HG03103 (cell line): ENCODE results near the gene C11orf71.

Experiments
- ATAC-seq: cut with Tn5 transposase; IDR thresholded peaks from one replicate; pipeline ENCODE4 v1.9.1; 2021; ENCODE audit warnings: low read depth; ENCODE audit not compliant: unreplicated experiment

C11orf71 gene

GRCh38 chr11:114400915-114401223 is 558 bp upstream of the C11orf71 start:
- no peak for ATAC-seq

GRCh38 chr11:114399490-114400215 is 658 bp downstream of the C11orf71 start:
- peak; percentile 6 for ATAC-seq

GRCh38 chr11:114398303-114398920 is 1.9 kb downstream of the C11orf71 start:
- ATAC-seq = no peak

GRCh38 chr11:114397349-114397982 is 2.8 kb downstream of the C11orf71 start:
- ATAC-seq = no peak

GRCh38 chr11:114396916-114397315 is 3.4 kb downstream of the C11orf71 start:
- no peak for ATAC-seq

GRCh38 chr11:114395736-114396135 is 4.6 kb downstream of the C11orf71 start:
- ATAC-seq = no peak

GRCh38 chr11:114392735-114393667 is 7.3 kb downstream of the C11orf71 start:
- ATAC-seq = no peak

- ATAC-seq = no peak
Measured at GRCh38 chr11:114386545-114386944, 13.8 kb downstream of the C11orf71 start.

GRCh38 chr11:114386131-114386530 is 14.2 kb downstream of the C11orf71 start:
- no peak for ATAC-seq

GRCh38 chr11:114384487-114384886 is 15.8 kb downstream of the C11orf71 start:
- ATAC-seq = no peak

- no peak for ATAC-seq
Measured at GRCh38 chr11:114382509-114382908, 17.8 kb downstream of the C11orf71 start.

- ATAC-seq = no peak
Measured at GRCh38 chr11:114379394-114380069, 20.8 kb downstream of the C11orf71 start.

GRCh38 chr11:114377612-114378267 is 22.6 kb downstream of the C11orf71 start:
- no peak for ATAC-seq

- no peak for ATAC-seq
Measured at GRCh38 chr11:114375052-114375451, 25.3 kb downstream of the C11orf71 start.

- ATAC-seq = no peak
Measured at GRCh38 chr11:114368918-114369680, 31.2 kb downstream of the C11orf71 start.

GRCh38 chr11:114367244-114367957 is 32.9 kb downstream of the C11orf71 start:
- ATAC-seq = no peak

GRCh38 chr11:114366331-114367243 is 33.7 kb downstream of the C11orf71 start:
- no peak for ATAC-seq
